Hepatocyte (in vitro differentiated cells): ENCODE measurements around the gene ZMIZ1. TPM values are rescaled to one million over a fixed set of nuclear protein-coding genes. Genes with fewer than 3 reads are reported as not detected.

Experiments used
- DNase-seq: peaks from one replicate; pipeline ENCODE4 v3.0.0-alpha.2; 2016; ENCODE audit warnings: low spot score
- H2AFZ ChIP-seq: fragments of 200-600 bp; sonication (generic); 2 replicates; pipeline ENCODE4 v1.6.0; 2016; ENCODE audit warnings: antibody characterized with exemption, mild to moderate bottlenecking
- H3K27ac ChIP-seq: fragments of 200-600 bp; sonication (generic); 2 replicates; pipeline ENCODE4 v1.5.1; 2016; ENCODE audit warnings: mild to moderate bottlenecking
- H3K27me3 ChIP-seq: fragments of 200-600 bp; sonication (generic); 2 replicates; pipeline ENCODE4 v1.6.1; 2016
- H3K36me3 ChIP-seq: fragments of 200-600 bp; sonication (generic); replicated peaks from 2 replicates; pipeline ENCODE4 v1.5.1; 2016; ENCODE audit warnings: low read depth; ENCODE audit not compliant: insufficient read depth
- H3K4me1 ChIP-seq: fragments of 200-600 bp; sonication (generic); 2 replicates; pipeline ENCODE4 v1.5.1; 2016; ENCODE audit warnings: mild to moderate bottlenecking, moderate library complexity; ENCODE audit not compliant: insufficient read depth
- H3K4me2 ChIP-seq: fragments of 200-600 bp; sonication (generic); 2 replicates; pipeline ENCODE4 v1.6.0; 2016
- H3K4me3 ChIP-seq: fragments of 200-600 bp; sonication (generic); 2 replicates; pipeline ENCODE4 v1.5.1; 2016; ENCODE audit warnings: mild to moderate bottlenecking
- H3K79me2 ChIP-seq: fragments of 200-600 bp; sonication (generic); 2 replicates; pipeline ENCODE4 v1.6.0; 2017; ENCODE audit warnings: mild to moderate bottlenecking
- H3K9me2 ChIP-seq: fragments of 200-600 bp; sonication (generic); replicated peaks from 2 replicates; pipeline ENCODE4 v1.6.0; 2017; ENCODE audit warnings: mild to moderate bottlenecking; ENCODE audit not compliant: insufficient read depth
- H3K9me3 ChIP-seq: fragments of 200-600 bp; sonication (generic); 2 replicates; pipeline ENCODE4 v1.5.1; 2016; ENCODE audit warnings: low read depth, mild to moderate bottlenecking
- H4K20me1 ChIP-seq: fragments of 200-600 bp; sonication (generic); 2 replicates; pipeline ENCODE4 v1.6.0; 2016; ENCODE audit warnings: mild to moderate bottlenecking; ENCODE audit not compliant: insufficient read depth, poor library complexity, severe bottlenecking
- EZH2 ChIP-seq: fragments of 200-600 bp; sonication (generic); IDR thresholded peaks from 2 replicates; pipeline ENCODE4 v1.6.1; 2016; ENCODE audit warnings: antibody characterized with exemption, mild to moderate bottlenecking, borderline replicate concordance
- EZH2phosphoT487 ChIP-seq: fragments of 200-600 bp; sonication (generic); IDR thresholded peaks from one replicate; pipeline ENCODE4 v1.6.1; 2018; ENCODE audit warnings: antibody characterized with exemption, mild to moderate bottlenecking, low read depth, moderate library complexity; ENCODE audit not compliant: unreplicated experiment, severe bottlenecking
- WGBS: methylation state at CpG from one replicate; pipeline ENCODE4 v1.1.6; 2016; ENCODE audit warnings: low lambda C conversion rate; ENCODE audit errors: missing lambda C conversion rate; 5-methylcytosine and 5-hydroxymethylcytosine counted together
- polyA plus RNA-seq: library from polyadenylated mRNA; unstranded; fragments of >200 nt; fragmentation: Nextera tagmentation; extraction: Ambion mirVana; gene quantifications from 2 replicates; pipeline ENCODE4 v1.2.1, GENCODE V29; 2016
- total RNA-seq: library from RNA; depleted of rRNA; stranded (reverse); fragments of >200 nt; gene quantifications from 2 replicates; pipeline ENCODE4 v1.2.3, GENCODE V29; 2014
- TF ChIP-seq, protein P1 (sequence below): fragments of 200-600 bp; sonication (generic); IDR thresholded peaks from 2 replicates; pipeline ENCODE4 v1.5.1; 2016; ENCODE audit warnings: antibody characterized with exemption, mild to moderate bottlenecking; ENCODE audit not compliant: poor library complexity

ZMIZ1 gene
- total and polyA plus RNA-seq, 2 experiments from 2014 or later, result 30.9 to 32.4 TPM

DNA sequence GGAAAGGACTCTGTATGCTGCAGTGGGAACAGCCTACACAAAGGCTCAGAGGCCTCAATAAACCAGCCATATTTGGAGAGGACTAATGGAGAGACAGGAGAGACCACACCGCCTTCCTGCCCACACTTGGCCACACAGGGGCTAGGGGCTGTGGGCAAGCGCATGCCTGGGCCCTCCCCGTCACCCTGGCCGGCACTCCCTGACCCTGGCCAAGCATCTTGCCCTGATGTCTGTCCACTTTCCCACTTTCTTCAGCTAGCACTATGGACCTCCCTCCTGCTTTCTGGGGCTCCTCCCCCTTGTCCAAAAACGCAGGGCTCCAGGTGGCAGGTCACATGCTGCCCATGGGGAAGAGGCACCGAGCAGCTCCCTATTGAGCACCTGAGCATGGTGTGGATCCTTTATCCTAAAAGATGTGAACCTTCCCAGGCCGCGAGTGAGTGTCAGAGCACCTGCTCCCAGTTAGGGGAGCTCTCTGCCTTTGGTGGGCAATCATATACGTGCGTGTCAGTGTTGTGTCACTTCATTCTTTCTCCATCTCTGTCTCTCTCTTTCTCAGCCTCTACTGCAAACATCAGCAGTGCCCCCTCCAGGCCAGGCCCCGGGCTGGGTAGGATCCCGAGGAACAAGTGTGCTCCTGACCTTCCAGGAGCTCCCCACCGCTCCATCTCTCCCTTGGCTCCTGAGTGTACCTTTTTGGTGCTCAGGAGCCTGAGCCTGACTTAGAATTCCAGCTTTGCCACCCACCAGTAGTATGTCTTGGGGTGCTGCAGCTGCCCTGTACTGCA is 74.0 kb downstream of the ZMIZ1 start:
- H3K27ac ChIP-seq, result no peak overlapping the region
- H3K9me2 ChIP-seq, result no peaks in the 10 kb centered on the region
- H3K4me3 ChIP-seq, result no peak overlapping the region
- 89% methylated on average over 13 of the region's 13 CpGs for WGBS
- H4K20me1 ChIP-seq, result peaks cover 47% of the 10 kb centered on the region
- no peaks in the 10 kb centered on the region for H3K9me3 ChIP-seq
- peaks cover 88% of the 10 kb centered on the region for H3K79me2 ChIP-seq
- H2AFZ ChIP-seq, result no peak overlapping the region
- H3K4me2 ChIP-seq, result no peak overlapping the region
- no peak for DNase-seq
- no peaks in the 10 kb centered on the region for H3K36me3 ChIP-seq
- H3K27me3 ChIP-seq, result no peaks in the 10 kb centered on the region
- TF ChIP-seq EZH2phosphoT487 (no peak), EZH2 (no peak)
- TF ChIP-seq, protein P1, sequence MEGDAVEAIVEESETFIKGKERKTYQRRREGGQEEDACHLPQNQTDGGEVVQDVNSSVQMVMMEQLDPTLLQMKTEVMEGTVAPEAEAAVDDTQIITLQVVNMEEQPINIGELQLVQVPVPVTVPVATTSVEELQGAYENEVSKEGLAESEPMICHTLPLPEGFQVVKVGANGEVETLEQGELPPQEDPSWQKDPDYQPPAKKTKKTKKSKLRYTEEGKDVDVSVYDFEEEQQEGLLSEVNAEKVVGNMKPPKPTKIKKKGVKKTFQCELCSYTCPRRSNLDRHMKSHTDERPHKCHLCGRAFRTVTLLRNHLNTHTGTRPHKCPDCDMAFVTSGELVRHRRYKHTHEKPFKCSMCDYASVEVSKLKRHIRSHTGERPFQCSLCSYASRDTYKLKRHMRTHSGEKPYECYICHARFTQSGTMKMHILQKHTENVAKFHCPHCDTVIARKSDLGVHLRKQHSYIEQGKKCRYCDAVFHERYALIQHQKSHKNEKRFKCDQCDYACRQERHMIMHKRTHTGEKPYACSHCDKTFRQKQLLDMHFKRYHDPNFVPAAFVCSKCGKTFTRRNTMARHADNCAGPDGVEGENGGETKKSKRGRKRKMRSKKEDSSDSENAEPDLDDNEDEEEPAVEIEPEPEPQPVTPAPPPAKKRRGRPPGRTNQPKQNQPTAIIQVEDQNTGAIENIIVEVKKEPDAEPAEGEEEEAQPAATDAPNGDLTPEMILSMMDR, result no peak
- H3K4me1 ChIP-seq, result peaks cover 23% of the 10 kb centered on the region

DNA sequence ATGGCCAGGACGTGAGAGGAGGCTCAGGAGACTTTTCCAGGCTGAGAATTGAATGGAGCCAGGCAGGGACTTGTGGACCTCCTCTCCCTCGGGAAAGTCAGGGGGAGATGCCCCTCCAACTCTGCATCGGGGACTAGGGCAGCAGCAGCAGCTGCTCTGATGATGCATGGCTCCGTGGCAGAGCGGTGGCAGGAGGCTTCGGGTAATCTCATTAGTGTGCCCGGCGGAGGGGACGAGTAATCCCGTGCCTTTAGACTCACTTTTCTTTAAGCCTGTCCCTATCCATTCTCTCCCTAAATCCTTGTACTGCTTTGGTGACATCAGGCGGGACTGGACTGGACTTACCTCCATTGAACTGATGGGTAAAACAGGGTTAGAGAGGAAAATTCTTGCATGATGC is 75.1 kb downstream of the ZMIZ1 start:
- TF ChIP-seq EZH2phosphoT487 (no peak), EZH2 (no peak)
- TF ChIP-seq, protein P1, result no peak
- no peak overlapping the region for H3K27ac ChIP-seq
- no peaks in the 10 kb centered on the region for H3K9me3 ChIP-seq
- peaks cover 49% of the 10 kb centered on the region for H4K20me1 ChIP-seq
- no peaks in the 10 kb centered on the region for H3K36me3 ChIP-seq
- DNase-seq, result no peak
- peaks cover 22% of the 10 kb centered on the region for H3K4me1 ChIP-seq
- H3K9me2 ChIP-seq, result no peaks in the 10 kb centered on the region
- H2AFZ ChIP-seq, result no peak overlapping the region
- no peak overlapping the region for H3K4me2 ChIP-seq
- no peak overlapping the region for H3K4me3 ChIP-seq
- H3K79me2 ChIP-seq, result peaks cover 85% of the 10 kb centered on the region
- WGBS, result 91% methylated on average over 11 of the region's 11 CpGs
- no peaks in the 10 kb centered on the region for H3K27me3 ChIP-seq

DNA sequence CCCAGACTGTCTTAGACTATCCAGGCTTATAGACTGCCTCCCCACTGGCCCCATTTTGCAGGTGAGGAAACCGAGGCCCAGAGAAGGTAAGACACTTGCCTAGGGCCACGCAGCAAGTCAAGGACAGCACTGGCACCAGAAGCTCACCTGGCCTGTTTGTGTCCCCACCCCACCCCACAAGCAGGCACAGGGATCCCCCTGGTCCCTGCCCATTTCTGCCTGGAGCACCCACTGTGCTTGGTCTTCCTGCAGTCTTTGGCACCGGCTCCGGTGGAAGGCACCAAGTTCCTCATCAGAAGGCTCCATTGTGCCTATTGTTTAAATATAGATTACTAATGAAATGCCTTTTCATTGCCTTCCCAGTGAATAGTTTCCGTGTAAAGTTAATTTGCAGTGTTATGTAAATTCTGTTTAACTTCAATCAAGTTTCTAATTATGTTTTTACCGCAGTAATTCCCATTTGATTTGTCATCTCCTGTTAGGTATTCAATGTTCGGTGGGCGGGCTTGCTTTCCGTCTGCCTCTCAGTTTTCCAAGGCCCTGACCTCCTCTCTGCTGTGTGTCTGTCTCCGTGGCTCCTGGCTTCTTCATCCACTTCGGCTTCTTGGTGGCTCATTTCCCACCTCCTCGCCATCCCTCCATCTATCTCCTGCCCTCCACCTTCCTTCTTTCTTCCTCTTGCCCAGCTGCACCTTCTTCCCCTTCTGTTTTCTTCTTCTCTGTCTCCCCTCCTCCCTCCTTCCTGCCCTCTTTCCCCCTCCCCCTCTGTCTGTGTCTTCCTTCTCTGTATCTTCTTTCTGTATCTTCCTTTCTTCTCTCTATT is 75.8 kb downstream of the ZMIZ1 start:
- Histone ChIP-seq H3K36me3 (no peaks in the 10 kb centered on the region), H4K20me1 (peaks cover 55% of the 10 kb centered on the region), H3K27ac (no peak overlapping the region), H3K4me1 (peaks cover 25% of the 10 kb centered on the region), H3K4me2 (no peak overlapping the region), H3K9me3 (no peaks in the 10 kb centered on the region), H3K27me3 (no peaks in the 10 kb centered on the region), H3K9me2 (no peaks in the 10 kb centered on the region), H3K4me3 (no peak overlapping the region), H3K79me2 (peaks cover 89% of the 10 kb centered on the region), H2AFZ (no peak overlapping the region)
- WGBS, result 86% methylated on average over 12 of the region's 12 CpGs
- TF ChIP-seq, protein P1, result no peak
- no peak for TF ChIP-seq EZH2phosphoT487
- TF ChIP-seq EZH2, result no peak
- no peak for DNase-seq
